PC-9 (cell line): Measurements from ENCODE around the gene IGFBP5. TPM values are rescaled to one million over a fixed set of nuclear protein-coding genes. Genes with fewer than 3 reads are reported as not detected.

Source experiments
- BruUV-seq: library from RNA; stranded (reverse); fragments of 400-500 nt; replicated peaks from 2 replicates; lab custom pipeline; 2021; lab: Mats Ljungman, UMichigan
- CTCF ChIA-PET: fragments of 300-600 bp; sonication (Branson Sonifier 250); formaldehyde crosslinking; loops from one replicate; lab custom pipeline; 2022; ENCODE audit warnings: antibody characterized with exemption; lab: Charles Lee
- POLR2A ChIA-PET: fragments of 300-600 bp; sonication (Branson Sonifier 250); formaldehyde crosslinking; loops from one replicate; lab custom pipeline; 2022; ENCODE audit warnings: antibody characterized with exemption; ENCODE audit not compliant: unreplicated experiment; lab: Charles Lee
- DNase-seq, 2 experiments: peaks; one replicate each; pipeline versions ENCODE4 v3.0.0 to v3.0.0-alpha.2; 2015 to 2022; ENCODE audit warnings: mixed read lengths in 1 of 2
- H2AFZ ChIP-seq: fragments of 200-600 bp; sonication (generic); 2 replicates; pipeline ENCODE4 v1.8.1; 2017; ENCODE audit warnings: antibody characterized with exemption
- H3F3A ChIP-seq: fragments of 200-600 bp; sonication (generic); 2 replicates; pipeline ENCODE4 v1.8.1; 2017; ENCODE audit warnings: antibody characterized with exemption, mild to moderate bottlenecking, low read depth; ENCODE audit not compliant: insufficient read depth
- H3K27ac ChIP-seq: fragments of 200-600 bp; sonication (generic); 2 replicates; pipeline ENCODE4 v1.6.1; 2016; ENCODE audit warnings: mixed run types
- H3K27me3 ChIP-seq: fragments of 200-600 bp; sonication (generic); 2 replicates; pipeline ENCODE4 v1.6.1; 2016; ENCODE audit warnings: low read depth, mixed run types; ENCODE audit not compliant: insufficient read depth
- H3K36me3 ChIP-seq: fragments of 200-600 bp; sonication (generic); 2 replicates; pipeline ENCODE4 v1.6.1; 2016; ENCODE audit warnings: low read depth, mixed run types
- H3K4me1 ChIP-seq: fragments of 200-600 bp; sonication (generic); replicated peaks from 2 replicates; pipeline ENCODE4 v1.6.1; 2016; ENCODE audit warnings: mixed run types; ENCODE audit not compliant: insufficient read depth
- H3K4me2 ChIP-seq: fragments of 200-600 bp; sonication (generic); 2 replicates; pipeline ENCODE4 v1.6.1; 2017; ENCODE audit warnings: mixed run types
- H3K4me3 ChIP-seq: fragments of 200-600 bp; sonication (generic); 2 replicates; pipeline ENCODE4 v1.6.1; 2016; ENCODE audit warnings: mixed run types
- H3K79me2 ChIP-seq: fragments of 200-600 bp; sonication (generic); 2 replicates; pipeline ENCODE4 v1.6.1; 2017; ENCODE audit warnings: low read depth, mixed run types
- H3K9me2 ChIP-seq: fragments of 200-600 bp; sonication (generic); 2 replicates; pipeline ENCODE4 v1.8.1; 2017; ENCODE audit warnings: mild to moderate bottlenecking; ENCODE audit not compliant: insufficient read depth
- H3K9me3 ChIP-seq: fragments of 200-600 bp; sonication (generic); 2 replicates; pipeline ENCODE4 v1.8.1; 2016; ENCODE audit warnings: low read depth; ENCODE audit not compliant: insufficient read depth
- H4K20me1 ChIP-seq: fragments of 200-600 bp; sonication (generic); 2 replicates; pipeline ENCODE4 v1.8.1; 2017; ENCODE audit not compliant: insufficient read depth
- CTCF ChIP-seq: fragments of 200-600 bp; sonication (generic); conservative IDR thresholded peaks from 2 replicates; pipeline ENCODE4 v1.6.1; 2017; ENCODE audit warnings: mixed run types, antibody characterized with exemption, mild to moderate bottlenecking, moderate library complexity
- EZH2 ChIP-seq: fragments of 200-600 bp; sonication (generic); IDR thresholded peaks from 2 replicates; pipeline ENCODE4 v1.8.0; 2017; ENCODE audit warnings: antibody characterized with exemption, low read depth
- intact Hi-C: fragments of 100-400 bp; cut with micrococcal nuclease; formaldehyde crosslinking; loops from one replicate; pipeline ENCODE4 v1.10.0; 2022; ENCODE audit not compliant: unreplicated experiment
- total RNA-seq: library from RNA; stranded (reverse); gene quantifications from 2 replicates; pipeline ENCODE4 v1.2.3, GENCODE V29; 2021

Gene IGFBP5
- total RNA-seq, 1 experiment from 2014 or later: 5.5 TPM

DNA sequence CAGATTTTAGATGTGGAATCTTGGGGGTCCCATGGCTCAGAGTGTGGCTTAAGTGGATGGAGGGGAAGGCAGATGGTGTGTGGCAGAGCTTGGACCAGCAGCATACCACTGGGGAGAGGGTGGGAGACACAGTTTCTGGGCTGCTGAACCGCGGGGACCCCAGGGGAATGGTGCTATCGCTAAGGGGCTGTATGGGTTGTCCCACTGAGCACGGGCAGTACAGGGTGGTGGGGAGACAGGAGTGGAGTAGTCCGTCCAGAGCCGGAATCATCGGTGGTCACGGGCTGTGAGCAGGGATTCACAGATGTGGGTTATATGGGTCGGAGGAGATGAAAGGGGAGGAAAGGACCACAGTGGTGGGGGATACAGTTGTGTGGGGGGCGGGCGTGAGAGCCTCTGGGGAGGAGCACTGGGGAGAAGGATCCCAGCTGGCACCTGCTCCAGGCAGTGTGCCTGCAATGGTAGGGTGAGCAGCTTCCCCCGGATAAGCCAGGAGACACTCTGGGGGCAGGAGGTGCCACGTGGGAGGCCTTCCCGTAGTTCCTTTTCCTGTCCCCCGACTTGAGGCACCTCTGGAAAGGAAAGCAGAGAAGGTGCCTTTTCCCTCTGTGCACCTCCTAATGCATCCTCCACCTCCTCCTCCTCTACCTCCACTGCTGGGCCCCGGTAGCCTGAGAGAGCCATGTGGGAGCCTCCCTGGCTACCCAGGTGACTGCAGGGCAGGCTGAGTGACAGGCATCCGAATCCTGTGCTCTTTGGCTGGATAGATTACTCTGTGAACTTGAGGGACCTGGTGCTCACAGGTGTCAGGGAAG lies 24.9 kb downstream of the IGFBP5 start:
- peaks cover 9% of the 10 kb centered on the region; the same call in 1 of the 2 replicates for H3F3A ChIP-seq
- no peaks in the 10 kb centered on the region for H3K36me3 ChIP-seq
- no peaks in the 10 kb centered on the region for H4K20me1 ChIP-seq
- ChIA-PET CTCF (no interaction called here), POLR2A (no interaction called here)
- no peaks in the 10 kb centered on the region for H3K9me3 ChIP-seq
- H3K27me3 ChIP-seq: no peaks in the 10 kb centered on the region
- no peak for TF ChIP-seq EZH2
- no peak for TF ChIP-seq CTCF
- no peak overlapping the region for H3K4me3 ChIP-seq
- no peaks in the 10 kb centered on the region for H3K9me2 ChIP-seq
- BruUV-seq: no TSS peak
- H3K79me2 ChIP-seq: no peaks in the 10 kb centered on the region
- H3K27ac ChIP-seq: no peak overlapping the region
- no peak overlapping the region for H2AFZ ChIP-seq
- no peak for DNase-seq
- peaks cover 9% of the 10 kb centered on the region for H3K4me1 ChIP-seq
- H3K4me2 ChIP-seq: no peak overlapping the region
- intact Hi-C loops: no loop called here

- peak; percentile 56 to 72 for DNase-seq
- H3K27ac ChIP-seq: no peak overlapping the region
- H3K4me3 ChIP-seq: no peak overlapping the region
- ChIA-PET CTCF (interaction anchor here (0.5 to 1.2 kb wide), 6 partner anchors 65 to 160 kb away, joined by 3 to 7 read pairs (median 4); no protein-coding TSS in a partner anchor), POLR2A (no interaction called here)
- no peaks in the 10 kb centered on the region for H3K27me3 ChIP-seq
- no TSS peak for BruUV-seq
- peaks cover 10% of the 10 kb centered on the region; the same call in 1 of the 2 replicates for H3F3A ChIP-seq
- TF ChIP-seq CTCF (peak; percentile 99), EZH2 (no peak)
- no peaks in the 10 kb centered on the region for H3K9me2 ChIP-seq
- no peak overlapping the region for H2AFZ ChIP-seq
- H3K4me1 ChIP-seq: peaks cover 25% of the 10 kb centered on the region
- H3K79me2 ChIP-seq: no peaks in the 10 kb centered on the region
- H3K9me3 ChIP-seq: no peaks in the 10 kb centered on the region
- H3K4me2 ChIP-seq: no peak overlapping the region
- no peaks in the 10 kb centered on the region for H3K36me3 ChIP-seq
- intact Hi-C loops: loop anchor here (1.0 to 5.0 kb wide), 4 partner anchors 84 to 1046 kb away; no protein-coding TSS in a partner anchor
- H4K20me1 ChIP-seq: no peaks in the 10 kb centered on the region
Observed at GRCh38 chr2:216666461-216667233, 28.7 kb downstream of the IGFBP5 start.

DNA sequence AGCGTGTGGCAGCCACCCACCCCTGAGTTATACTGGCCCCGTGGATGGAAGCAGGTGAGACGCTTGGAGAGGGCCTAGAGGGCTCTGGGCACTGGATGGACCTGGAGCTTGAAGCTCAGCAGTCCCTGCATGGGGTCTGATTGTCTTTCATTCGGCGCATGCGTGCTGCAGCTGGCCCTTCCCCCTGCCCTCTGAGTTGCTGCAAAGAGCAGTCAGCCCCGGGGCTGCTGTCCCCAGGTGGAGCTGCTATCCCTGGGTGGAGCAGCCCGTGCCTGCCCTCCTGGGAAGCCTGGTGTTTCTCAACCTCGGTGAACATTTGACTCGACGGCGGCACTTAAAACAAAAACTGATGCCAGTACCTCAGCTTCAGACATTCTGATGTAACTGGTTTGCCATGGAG lies 29.6 kb downstream of the IGFBP5 start:
- Histone ChIP-seq H3K4me2 (peak overlapping the region; percentile 55), H3K4me1 (peaks cover 25% of the 10 kb centered on the region), H3K9me2 (no peaks in the 10 kb centered on the region), H3K9me3 (no peaks in the 10 kb centered on the region), H3K36me3 (no peaks in the 10 kb centered on the region), H3F3A (peaks cover 10% of the 10 kb centered on the region; the same call in 1 of the 2 replicates), H2AFZ (no peak overlapping the region), H3K27me3 (no peaks in the 10 kb centered on the region), H3K79me2 (no peaks in the 10 kb centered on the region), H3K4me3 (no peak overlapping the region), H3K27ac (peak overlapping the region; percentile 48), H4K20me1 (no peaks in the 10 kb centered on the region)
- CTCF ChIA-PET: interaction anchor here (0.6 to 2.2 kb wide), 5 partner anchors 50 to 845 kb away, joined by 3 to 20 read pairs (median 5); no protein-coding TSS in a partner anchor
- intact Hi-C loops: loop anchor here (1.0 to 5.0 kb wide), 5 partner anchors 29 to 1047 kb away; no protein-coding TSS in a partner anchor
- DNase-seq: peak; percentile 38 to 46
- POLR2A ChIA-PET: interaction anchor here (0.6 to 0.7 kb wide), 2 partner anchors 428 to 1857 kb away, joined by 4 to 6 read pairs; no protein-coding TSS in a partner anchor
- TF ChIP-seq CTCF: no peak
- no peak for TF ChIP-seq EZH2
- BruUV-seq: no TSS peak
